Esophagus (tissue), 2 donors: ENCODE results near the gene BRF1. TPM values are rescaled to one million over a fixed set of nuclear protein-coding genes. Genes with fewer than 3 reads are reported as not detected.
"Not testable (repeated sequence)": the region's sequence is repeated elsewhere in the genome, so short reads cannot be mapped to it uniquely, and the experiment has no call there.

Source experiments
- H3K27ac ChIP-seq, 2 donors: one replicate each; pipeline ENCODE4 v1.5.1; 2013; ENCODE audit warnings: low read depth in 2 of 2, mild to moderate bottlenecking in 2 of 2, inconsistent platforms in 1 of 2, low read length in 1 of 2, moderate library complexity in 1 of 2
- H3K27me3 ChIP-seq, 2 donors: one replicate each; pipeline ENCODE4 v1.6.1; 2013; ENCODE audit warnings: low read length in 2 of 2, control low read depth in 1 of 2, mild to moderate bottlenecking in 1 of 2; ENCODE audit not compliant: insufficient read depth in 2 of 2, control insufficient read depth in 1 of 2
- H3K36me3 ChIP-seq, 2 donors: one replicate each; pipeline ENCODE4 v1.6.1; 2013; ENCODE audit warnings: low read length in 1 of 2; ENCODE audit not compliant: control insufficient read depth in 2 of 2, insufficient read depth in 2 of 2
- H3K4me1 ChIP-seq, 2 donors: one replicate each; pipeline ENCODE4 v1.6.1; 2013; ENCODE audit warnings: low read length in 1 of 2; ENCODE audit not compliant: control insufficient read depth in 2 of 2, insufficient read depth in 2 of 2
- H3K4me3 ChIP-seq, 2 donors: one replicate each; pipeline ENCODE4 v1.5.1; 2013; ENCODE audit warnings: low read length in 2 of 2, mild to moderate bottlenecking in 2 of 2, low read depth in 1 of 2, moderate library complexity in 1 of 2
- H3K9me3 ChIP-seq, 2 donors: one replicate each; pipeline ENCODE4 v1.6.1; 2013; ENCODE audit warnings: mild to moderate bottlenecking in 2 of 2, low read depth in 1 of 2, low read length in 1 of 2, moderate library complexity in 1 of 2; ENCODE audit not compliant: control insufficient read depth in 2 of 2, insufficient read depth in 1 of 2
- WGBS, 2 donors: extraction: QIAGEN DNeasy Blood & Tissue Kit; methylation state at CpG; one replicate each; pipeline ENCODE4 v1.1.7; 2013; 5-methylcytosine and 5-hydroxymethylcytosine counted together
- polyA plus RNA-seq, 2 donors: library from polyadenylated mRNA; stranded (reverse); fragments of 200-250 nt; gene quantifications; one replicate each; pipeline ENCODE4 v1.2.3, GENCODE V29; 2013
- donor health status: healthy with polysubstance abuse.
- donor health status: Bipolar disorder and iron deficiency.

Gene BRF1
- polyA plus RNA-seq, 2 donors: 11.1 to 30.2 TPM

DNA sequence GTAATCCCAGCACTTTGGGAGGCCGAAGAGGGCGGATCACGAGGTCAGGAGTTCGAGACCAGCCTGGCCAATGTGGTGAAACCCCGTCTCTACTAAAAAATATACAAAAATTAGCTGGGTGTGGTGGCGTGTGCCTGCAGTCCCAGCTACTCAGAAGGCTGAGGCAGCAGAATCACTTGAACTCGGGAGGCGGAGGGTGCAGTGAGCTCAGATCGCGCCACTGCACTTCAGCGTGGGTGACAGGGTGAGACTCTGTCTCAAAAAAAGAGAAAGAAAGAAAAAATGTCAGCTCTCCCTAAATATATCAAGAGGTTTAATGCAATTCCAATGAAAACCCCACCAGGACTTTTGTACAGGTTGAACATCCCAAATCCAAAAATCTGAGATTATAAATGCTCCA, 3.5 kb downstream of the BRF1 start:
- H3K4me1 ChIP-seq: peaks cover 3 to 13% of the 10 kb centered on the region in 2 donors
- not testable (repeated sequence) for H3K36me3 ChIP-seq

DNA sequence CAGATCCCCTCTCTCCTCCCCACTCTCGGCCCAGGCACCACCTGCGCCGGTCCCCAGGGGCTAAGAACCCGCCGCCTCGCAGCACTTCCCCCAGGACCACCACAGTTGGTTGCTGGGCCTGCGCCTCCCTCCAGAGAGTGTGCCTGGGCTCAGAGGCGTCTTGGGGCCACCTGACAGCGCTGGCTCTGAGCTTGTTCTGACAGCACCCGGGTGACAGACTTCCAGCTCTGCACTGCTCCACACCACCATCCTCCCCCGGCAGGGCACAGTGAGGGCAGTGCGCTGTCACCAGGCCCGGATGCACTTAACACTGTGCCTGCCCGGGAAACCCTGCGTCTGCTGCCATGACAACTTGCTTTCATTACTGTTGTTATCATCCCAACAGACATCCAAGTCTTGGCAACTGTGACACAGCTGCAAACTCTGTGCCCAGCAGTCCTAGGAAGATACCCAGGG, 6.6 kb downstream of the BRF1 start:
- Histone ChIP-seq H3K27me3 (no peaks in the 10 kb centered on the region), H3K9me3 (no peaks in the 10 kb centered on the region), H3K36me3 (no peaks in the 10 kb centered on the region), H3K4me3 (no peak overlapping the region), H3K4me1 (peaks cover 3 to 9% of the 10 kb centered on the region in 2 donors), H3K27ac (peak overlapping the region in 1 of 2 donors; percentile 1)
- 58 to 59% methylated on average over 15 of the region's 15 CpGs for WGBS, 2 donors

More for the DNA sequence above, 3.5 kb downstream of the BRF1 start:
- H3K4me3 ChIP-seq, H3K27me3 ChIP-seq, H3K9me3 ChIP-seq, H3K27ac ChIP-seq: not testable (repeated sequence)
- WGBS, 2 donors: 95% methylated on average over 11 of the region's 11 CpGs

GRCh38 chr14:105292826-105293711, 7.7 kb downstream of the BRF1 start:
- Histone ChIP-seq H3K27ac (no peak overlapping the region), H3K27me3 (no peaks in the 10 kb centered on the region), H3K4me3 (no peak overlapping the region), H3K36me3 (no peaks in the 10 kb centered on the region), H3K4me1 (peaks cover 3 to 9% of the 10 kb centered on the region in 2 donors), H3K9me3 (no peaks in the 10 kb centered on the region)
- WGBS, 2 donors: 67 to 76% methylated on average over 26 of the region's 26 CpGs

DNA sequence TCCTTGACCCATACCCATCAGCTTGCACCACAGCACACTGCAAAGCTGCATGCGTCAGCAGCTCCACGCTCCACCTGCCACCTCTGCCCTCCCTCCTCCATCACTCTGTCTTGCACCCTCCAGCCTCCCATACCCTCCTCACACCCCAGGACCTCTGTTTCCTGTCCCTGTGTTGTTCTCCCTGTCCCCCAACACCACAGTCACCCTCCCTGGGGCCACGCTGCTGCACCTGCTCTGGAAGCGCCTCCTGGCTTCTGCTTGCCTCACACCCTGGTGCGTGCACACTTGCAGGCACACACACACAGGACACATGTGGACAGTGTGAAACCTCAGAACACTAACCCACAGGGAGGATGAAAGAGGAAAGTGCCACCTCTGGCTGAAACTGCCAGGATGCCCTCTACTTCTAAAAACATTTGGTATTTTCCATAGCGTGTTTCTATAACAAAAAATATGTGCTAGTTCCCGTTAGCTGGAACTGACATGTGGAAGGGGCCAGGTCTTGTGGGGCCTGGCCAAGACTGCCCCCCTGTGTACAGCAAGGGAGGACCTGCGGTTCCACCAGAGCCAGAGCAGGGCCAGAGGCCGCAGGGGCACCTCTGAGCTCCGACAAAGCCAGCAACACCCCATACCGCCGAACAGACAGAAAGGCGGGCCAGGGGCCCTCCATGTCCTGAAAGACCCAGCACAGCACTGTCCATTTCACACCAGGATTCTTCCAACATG, 10.0 kb downstream of the BRF1 start:
- Histone ChIP-seq H3K4me3 (no peak overlapping the region), H3K27ac (no peak overlapping the region), H3K9me3 (no peaks in the 10 kb centered on the region), H3K27me3 (no peaks in the 10 kb centered on the region), H3K4me1 (peaks cover 8 to 9% of the 10 kb centered on the region in 2 donors), H3K36me3 (peaks cover 0 to 2% of the 10 kb centered on the region in 2 donors)
- WGBS, 2 donors: 80 to 86% methylated on average over 13 of the region's 13 CpGs

DNA sequence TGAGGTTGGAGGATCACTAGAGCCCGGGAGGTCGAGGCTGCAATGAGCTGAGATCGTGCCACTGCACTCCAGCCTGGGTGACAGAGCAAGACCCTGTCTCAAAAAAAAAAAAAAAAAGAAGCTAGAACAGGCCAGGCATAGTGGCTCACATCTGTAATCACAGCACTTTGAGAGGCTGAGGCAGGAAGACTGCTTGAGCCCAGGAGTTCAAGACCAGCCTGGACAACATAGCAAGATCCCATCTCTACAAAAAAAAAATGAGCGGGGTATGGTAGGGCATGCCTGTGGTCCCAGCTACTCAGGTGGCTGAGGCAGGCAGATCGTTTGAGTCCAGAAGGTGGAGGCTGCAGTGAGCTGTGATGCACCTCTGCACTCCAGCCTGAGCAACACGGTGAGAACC, 11.9 kb downstream of the BRF1 start:
- 85 to 86% methylated on average over 6 of the region's 6 CpGs for WGBS, 2 donors
- not testable (repeated sequence) for H3K36me3 ChIP-seq

DNA sequence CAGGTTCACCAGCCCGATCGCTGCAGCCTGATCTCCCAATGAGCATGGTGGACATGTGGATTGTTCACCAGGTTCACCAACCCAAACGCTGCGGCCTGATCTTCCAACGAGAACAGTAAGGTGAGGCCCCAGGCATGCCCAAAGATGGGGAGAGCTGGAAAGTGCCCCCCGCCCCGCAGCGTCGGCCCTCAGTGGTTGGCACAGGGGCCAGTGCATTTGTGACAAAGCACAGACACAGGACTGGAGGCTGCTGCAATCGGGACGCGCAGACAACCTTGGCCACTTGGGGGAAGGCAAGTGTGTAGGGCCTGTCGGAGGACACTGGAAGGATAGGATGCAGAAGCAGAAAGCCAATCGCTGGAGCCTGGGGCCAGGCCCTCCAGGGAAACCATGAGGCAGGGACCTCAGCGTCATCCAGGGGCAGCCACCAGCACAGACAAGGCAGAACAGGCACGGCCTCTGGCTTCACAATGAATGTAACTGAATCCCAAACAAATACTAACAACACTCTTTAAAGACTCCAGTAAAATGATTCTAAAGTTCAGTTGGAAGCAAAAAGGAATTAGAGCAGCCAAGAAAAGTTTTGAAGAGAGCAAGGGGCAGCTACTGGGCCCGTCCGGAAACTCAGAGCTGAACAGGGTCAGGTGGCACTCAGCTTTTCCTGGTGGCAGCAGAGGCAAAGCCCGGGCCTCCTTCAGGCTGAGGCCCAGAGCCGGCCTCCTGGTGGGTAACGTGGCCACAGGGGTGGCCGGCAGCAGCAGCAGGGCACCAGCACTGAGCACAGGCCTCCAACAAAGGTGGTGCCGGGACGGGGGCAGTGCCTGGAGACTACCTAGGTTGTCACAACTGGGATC, 13.3 kb downstream of the BRF1 start:
- no peak overlapping the region for H3K27ac ChIP-seq
- H3K27me3 ChIP-seq: no peaks in the 10 kb centered on the region
- H3K36me3 ChIP-seq: peaks cover 0 to 5% of the 10 kb centered on the region in 2 donors
- WGBS, 2 donors: 86 to 87% methylated on average over 24 of the region's 24 CpGs
- peaks cover 0 to 5% of the 10 kb centered on the region in 2 donors for H3K4me1 ChIP-seq
- H3K4me3 ChIP-seq: no peak overlapping the region
- no peaks in the 10 kb centered on the region for H3K9me3 ChIP-seq

More for the DNA sequence above, 11.9 kb downstream of the BRF1 start:
- not testable (repeated sequence) for H3K27me3 ChIP-seq, H3K9me3 ChIP-seq, H3K4me3 ChIP-seq, H3K27ac ChIP-seq, H3K4me1 ChIP-seq

- 94 to 95% methylated on average over 9 of the region's 9 CpGs for WGBS, 2 donors
- no peaks in the 10 kb centered on the region for H3K9me3 ChIP-seq
- no peaks in the 10 kb centered on the region for H3K27me3 ChIP-seq
- H3K4me3 ChIP-seq: no peak overlapping the region
- H3K36me3 ChIP-seq: peaks cover 0 to 5% of the 10 kb centered on the region in 2 donors
- no peak overlapping the region for H3K27ac ChIP-seq
- H3K4me1 ChIP-seq: peaks cover 0 to 4% of the 10 kb centered on the region in 2 donors
These were observed 14.0 kb downstream of the BRF1 start for GRCh38 chr14:105286759-105287144.

DNA sequence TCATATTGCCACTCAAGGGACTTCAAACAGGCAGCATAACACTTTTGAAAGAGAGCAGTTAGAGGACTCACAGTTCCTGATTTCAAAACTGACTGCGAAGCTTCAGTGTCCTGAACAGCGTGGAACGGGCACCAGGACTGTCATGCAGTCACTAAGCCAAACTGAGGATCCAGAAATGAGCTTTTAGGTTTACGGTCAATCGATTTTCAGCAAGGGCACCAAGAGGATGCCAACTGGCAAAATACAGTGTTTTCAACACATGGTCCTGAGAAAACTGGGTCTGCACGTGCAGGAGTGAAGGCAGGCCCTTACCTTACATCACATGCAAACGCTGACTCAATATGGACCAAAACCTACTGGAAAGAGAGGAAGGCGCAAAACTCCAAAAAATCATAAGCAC, 15.6 kb downstream of the BRF1 start:
- WGBS, 2 donors: 83 to 89% methylated on average over 8 of the region's 8 CpGs
- Histone ChIP-seq H3K9me3 (no peaks in the 10 kb centered on the region), H3K27ac (no peak overlapping the region), H3K4me3 (no peak overlapping the region), H3K4me1 (peaks cover 0 to 4% of the 10 kb centered on the region in 2 donors), H3K27me3 (no peaks in the 10 kb centered on the region), H3K36me3 (peaks cover 0 to 5% of the 10 kb centered on the region in 2 donors)

DNA sequence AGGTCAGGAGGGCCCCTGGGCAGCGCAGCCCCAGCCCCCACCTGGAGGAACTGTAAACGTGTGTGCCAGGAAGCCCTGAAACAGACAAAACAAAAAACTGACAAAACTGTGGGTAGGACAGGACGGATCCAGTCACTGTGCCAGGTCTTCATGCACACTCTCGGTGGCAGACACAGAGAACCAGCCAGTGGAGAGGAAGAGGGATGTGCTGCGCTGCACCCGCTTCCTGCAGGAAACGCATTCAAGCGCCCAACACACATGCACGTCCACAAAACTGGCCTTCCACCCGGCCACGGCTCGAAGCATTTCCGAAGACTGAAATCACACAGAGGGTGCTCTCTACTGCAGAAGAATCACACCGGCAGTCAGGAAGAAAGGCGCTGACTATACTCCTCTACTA, 16.9 kb downstream of the BRF1 start:
- no peak overlapping the region for H3K27ac ChIP-seq
- H3K4me1 ChIP-seq: peaks cover 0 to 4% of the 10 kb centered on the region in 2 donors

More for the DNA sequence above, 16.9 kb downstream of the BRF1 start:
- Histone ChIP-seq H3K36me3 (peaks cover 0 to 7% of the 10 kb centered on the region in 2 donors), H3K9me3 (no peaks in the 10 kb centered on the region), H3K27me3 (no peaks in the 10 kb centered on the region), H3K4me3 (no peak overlapping the region)
- WGBS, 2 donors: 67 to 72% methylated on average over 15 of the region's 15 CpGs
